Activated T-cell treated with anti-CD3 and anti-CD28 coated beads for 24 hours (primary cell): ENCODE data around the gene ERMARD.

Experiments used
- DNase-seq: peaks from one replicate; pipeline ENCODE4 v3.0.0-alpha.2; 2020; ENCODE audit warnings: low read depth

ERMARD gene

GRCh38 chr6:169802790-169803189 is 51.4 kb downstream of the ERMARD start:
- no peak for DNase-seq

GRCh38 chr6:169803271-169803811 is 51.9 kb downstream of the ERMARD start:
- DNase-seq: no peak

GRCh38 chr6:169803816-169804340 is 52.5 kb downstream of the ERMARD start:
- DNase-seq: no peak

DNA sequence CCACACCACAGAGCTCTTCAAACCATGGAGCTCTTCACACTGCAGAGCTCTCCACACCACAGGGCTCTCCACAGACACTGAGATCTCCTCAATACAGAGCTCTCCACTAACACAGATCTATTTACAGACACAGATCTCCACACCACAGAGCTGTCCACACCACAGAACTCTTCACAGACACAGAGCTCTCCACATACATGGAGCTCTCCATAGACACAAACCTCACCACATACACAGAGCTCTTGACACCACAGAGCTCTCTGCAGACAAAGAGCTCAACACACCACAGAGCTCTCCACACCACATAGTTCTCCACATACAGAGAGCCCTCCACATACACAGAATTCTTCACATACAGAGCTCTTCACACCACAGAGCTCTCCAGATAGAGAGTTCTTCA is 53.0 kb downstream of the ERMARD start:
- no peak for DNase-seq

- no peak for DNase-seq
These were observed 53.9 kb downstream of the ERMARD start for GRCh38 chr6:169805242-169805838.

GRCh38 chr6:169806701-169807100 is 55.3 kb downstream of the ERMARD start:
- no peak for DNase-seq

DNA sequence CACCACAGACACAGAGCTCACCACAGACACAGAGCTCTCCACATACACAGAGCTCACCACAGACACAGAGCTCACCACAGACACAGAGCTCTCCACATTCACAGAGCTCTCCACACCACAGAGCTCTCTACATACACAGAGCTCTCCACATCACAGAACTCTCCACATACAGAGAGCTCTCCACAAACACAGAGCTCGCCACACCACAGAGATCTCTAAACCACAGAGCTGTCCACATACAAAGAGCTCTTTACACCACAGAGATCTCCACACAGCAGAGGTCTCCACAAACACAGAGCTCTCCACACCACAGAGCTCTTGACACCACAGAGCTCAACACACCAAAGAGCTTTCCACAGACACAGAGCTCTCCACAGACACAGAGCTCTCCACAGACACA is 55.8 kb downstream of the ERMARD start:
- DNase-seq: no peak

DNA sequence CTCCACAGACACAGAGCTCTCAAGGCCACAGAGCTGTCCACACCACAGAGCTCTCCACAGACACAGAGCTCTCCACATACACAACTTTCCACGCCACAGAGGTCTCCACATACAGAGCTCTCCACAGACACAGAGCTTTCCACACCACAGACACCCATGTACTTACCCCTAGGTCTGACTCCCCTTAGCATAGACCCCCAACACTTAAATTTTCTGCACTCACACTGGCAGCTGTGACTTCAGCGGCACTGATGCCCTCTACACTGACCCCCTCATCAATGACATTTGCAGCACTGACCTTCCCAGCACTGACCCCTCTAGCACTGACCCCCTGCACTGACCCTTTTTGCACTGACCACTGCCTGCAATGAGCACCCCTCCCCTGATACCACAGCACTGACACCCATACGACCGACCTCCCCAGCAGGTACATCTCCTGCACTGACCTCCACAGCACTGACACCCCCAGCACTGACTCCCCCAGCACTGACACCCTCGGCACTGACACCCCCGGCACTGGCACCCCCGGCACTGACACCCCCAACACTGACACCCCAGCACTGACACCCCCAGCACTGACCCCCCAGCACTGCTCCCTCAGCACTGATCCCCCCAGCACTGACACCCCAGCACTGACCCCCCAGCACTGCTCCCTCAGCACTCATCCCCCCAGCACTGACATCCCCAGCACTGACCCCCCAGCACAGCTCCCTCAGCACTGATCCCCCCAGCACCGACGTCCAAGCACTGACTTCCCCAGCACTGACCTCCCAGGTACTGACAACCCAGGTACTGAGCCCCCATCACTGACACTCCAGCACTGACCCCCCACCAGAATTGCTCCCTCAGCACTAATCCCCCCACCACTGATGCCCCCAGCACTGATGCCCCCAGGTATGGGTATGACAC is 56.5 kb downstream of the ERMARD start:
- no peak for DNase-seq

DNA sequence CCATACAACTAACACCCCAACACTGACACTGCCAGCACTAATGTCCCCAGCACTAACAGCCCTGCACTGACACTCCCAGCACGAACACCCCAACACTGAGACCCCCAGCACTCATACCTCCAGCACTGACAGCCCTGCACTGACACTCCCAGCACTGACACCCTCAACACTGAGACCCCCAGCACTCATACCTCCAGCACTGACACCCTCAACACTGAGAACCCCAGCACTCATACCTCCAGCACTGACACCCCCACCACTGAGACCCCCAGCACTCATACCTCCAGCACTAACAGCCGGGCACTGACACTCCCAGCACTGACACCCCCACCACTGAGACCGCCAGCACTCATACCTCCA is 57.2 kb downstream of the ERMARD start:
- no peak for DNase-seq

DNA sequence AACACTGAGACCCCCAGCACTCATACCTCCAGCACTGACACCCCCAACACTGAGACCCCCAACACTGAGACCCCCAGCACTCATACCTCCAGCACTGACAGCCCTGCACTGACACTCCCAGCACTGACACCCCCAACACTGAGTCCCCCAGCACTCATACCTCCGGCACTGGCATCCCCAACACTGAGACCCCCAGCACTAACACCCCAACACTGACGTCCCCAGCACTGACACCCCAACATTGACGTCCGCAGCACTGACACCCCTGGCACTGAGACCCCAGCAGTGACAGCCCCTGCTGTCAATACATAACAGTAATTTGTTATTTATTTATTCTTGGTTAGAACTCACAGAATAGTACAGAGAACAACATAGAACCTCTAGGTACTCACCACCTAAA is 58.0 kb downstream of the ERMARD start:
- no peak for DNase-seq

DNA sequence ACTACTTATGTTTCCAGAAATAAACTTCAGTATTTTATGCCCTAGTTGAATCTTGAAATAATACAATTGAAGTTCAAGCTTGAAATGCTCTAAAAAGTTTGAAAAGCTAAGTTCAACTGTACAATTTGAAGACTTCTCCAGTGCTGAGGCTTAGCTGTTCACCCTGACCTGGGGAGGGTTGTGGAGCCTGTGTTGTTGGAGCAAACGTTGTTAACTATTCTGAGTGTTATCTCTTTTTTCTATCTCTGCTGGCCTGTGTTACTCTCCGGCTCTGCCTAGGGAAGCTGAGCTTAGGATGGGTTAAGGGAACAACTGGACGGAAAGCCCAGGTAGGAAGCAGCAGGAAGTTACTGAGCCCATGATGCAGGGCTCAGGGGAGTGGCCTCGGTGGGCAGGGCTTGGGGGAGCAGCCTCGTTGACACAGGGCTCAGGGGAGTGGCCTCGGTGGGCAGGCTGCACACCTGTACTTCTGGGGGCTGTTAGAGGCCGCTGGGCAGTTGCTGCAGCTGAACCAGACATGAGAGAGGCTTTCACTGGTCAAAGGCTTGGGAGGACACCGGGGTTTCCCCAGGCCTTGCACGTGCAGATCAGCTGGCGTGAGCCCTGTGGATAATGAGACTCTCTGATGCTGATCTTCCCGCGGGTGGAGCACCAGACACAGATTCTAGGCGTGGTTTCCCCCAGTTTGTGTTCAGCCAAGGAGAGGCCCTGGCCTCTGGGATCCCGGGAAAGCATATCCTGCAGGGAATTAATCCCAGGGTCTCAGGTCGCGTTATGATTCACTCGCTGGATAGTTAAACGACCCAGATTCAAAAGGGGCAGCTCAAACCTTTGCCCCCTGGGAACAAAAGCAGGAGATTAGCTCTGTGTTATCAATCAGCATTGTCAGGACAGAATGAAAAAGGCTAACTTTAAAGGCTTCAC is 58.9 kb downstream of the ERMARD start:
- DNase-seq: no peak

- no peak for DNase-seq
These were observed 59.6 kb downstream of the ERMARD start for GRCh38 chr6:169811072-169811471.

DNA sequence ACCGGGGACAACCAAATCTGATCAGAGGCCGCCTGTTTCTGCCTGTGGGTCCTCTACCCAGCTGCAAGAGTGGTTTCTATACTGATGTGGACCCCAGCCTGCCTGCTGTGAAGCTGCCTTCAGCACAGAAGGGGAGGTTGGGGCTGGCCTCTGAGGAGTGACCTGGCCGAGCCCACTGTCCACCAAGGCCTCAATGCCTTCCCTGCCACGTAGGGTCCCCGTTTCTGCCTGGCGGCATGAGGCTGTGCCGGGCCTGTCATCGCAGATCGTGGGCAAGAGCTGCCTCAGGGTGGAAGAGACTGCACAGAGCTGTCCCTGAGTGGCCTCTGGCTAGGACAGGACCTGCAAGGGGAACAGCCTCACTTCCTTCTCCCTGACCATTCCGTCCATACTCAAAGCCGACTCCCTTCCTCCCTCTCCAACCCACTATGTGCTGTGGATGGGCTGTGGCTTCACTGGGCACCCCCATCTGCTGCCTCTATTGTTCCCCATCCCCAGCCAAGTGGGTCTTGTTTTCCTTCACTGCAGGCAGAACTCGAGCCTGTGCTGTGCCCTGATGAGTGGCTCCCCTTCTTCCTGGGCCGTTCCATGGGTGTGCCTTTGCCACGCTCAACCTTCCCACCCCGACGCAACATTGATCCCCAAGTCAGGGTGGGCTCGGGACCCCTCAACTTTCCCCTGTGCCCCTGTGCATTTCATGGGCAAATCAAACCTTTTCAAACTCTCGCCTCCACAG is 60.3 kb downstream of the ERMARD start:
- no peak for DNase-seq

- no peak for DNase-seq
These were observed 60.8 kb downstream of the ERMARD start for GRCh38 chr6:169812257-169812644.

DNA sequence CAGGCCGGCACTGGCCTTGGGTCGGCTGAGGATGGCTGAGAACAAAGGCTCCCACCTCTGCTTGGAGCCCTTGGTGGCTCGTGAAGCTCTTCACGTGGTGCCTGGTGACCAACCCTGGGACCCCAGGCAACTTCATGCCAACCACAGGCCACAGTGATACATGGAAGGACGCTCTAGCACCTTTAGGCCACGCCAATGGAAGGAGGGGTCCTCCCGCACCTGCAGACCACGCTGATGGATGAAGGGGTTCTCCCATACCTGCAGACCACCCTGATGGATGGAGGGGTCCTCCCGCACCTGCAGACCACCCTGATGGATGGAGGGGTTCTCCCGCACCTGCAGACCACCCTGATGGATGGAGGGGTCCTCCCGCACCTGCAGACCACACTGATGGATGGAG is 62.5 kb downstream of the ERMARD start:
- no peak for DNase-seq

DNA sequence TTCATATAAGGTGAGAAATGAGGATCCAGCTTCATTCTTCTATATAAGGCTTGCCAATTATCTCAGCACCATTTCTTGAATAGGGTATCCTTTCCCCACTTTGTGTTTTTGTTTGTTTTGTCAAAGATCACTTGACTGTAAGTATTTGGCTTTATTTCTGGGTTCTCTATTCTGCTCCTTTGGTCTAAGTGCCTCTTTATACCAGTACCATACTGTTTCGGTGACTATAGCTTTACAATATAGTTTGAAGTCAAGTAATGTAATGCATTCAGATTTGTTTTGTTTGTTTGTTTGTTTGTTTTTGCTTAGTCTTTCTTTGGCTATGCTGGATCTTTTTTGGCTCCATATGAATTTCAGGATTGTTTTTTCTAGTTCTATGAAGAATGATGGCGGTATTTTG is 64.6 kb downstream of the ERMARD start:
- no peak for DNase-seq

DNA sequence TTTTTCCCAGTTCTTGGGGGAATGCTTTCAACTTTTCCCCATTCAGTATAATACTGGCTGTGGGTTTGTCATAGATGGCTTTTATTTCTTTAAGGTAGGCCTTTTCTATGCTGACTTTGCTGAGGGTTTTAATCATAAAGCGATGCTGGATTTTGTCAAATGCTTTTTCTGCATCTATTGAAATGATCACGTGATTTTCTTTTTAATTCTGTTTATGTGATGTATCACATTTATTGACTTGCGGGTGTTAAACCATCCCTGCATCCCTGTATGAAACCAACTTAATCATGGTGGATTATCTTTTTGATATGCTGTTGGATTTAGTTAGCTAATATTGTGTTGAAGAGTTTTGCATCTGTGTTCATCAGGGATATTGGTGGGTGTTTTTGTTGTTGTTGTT is 65.6 kb downstream of the ERMARD start:
- DNase-seq: no peak

- DNase-seq: no peak
These were observed 68.9 kb downstream of the ERMARD start for GRCh38 chr6:169820358-169820757.

DNA sequence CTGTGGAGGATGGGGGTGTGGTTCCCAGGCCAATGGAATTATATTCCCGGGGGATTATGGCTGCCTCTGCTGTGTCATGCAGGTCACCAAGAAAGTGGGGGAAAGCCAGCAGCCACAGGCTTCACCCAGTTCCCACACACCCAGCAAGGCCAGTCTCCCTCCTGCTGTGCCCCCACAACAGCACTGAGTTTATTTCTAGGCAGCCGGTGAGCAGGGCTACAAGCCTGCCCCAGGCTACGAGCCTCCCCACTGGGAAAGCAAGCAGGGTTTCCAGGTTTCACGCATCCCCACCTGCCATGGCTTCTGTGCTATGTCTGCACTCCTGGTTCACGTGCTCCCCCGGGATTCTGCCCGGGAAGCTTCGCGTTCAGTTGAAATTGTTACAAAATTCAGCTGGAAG is 72.6 kb downstream of the ERMARD start:
- DNase-seq: no peak

GRCh38 chr6:169824848-169825557 is 73.6 kb downstream of the ERMARD start:
- DNase-seq: no peak
